Esophagus (tissue), 2 donors: ENCODE results near the gene PGAP3. TPM values are rescaled to one million over a fixed set of nuclear protein-coding genes. Genes with fewer than 3 reads are reported as not detected.
A peak's percentile ranks its signal among the peaks of the same experiment; 100 is the strongest.
"Not testable (repeated sequence)": the region's sequence is repeated elsewhere in the genome, so short reads cannot be mapped to it uniquely, and the experiment has no call there.

Experiments
- H3K27ac ChIP-seq, 2 donors: one replicate each; pipeline ENCODE4 v1.5.1; 2013; ENCODE audit warnings: low read depth in 2 of 2, mild to moderate bottlenecking in 2 of 2, inconsistent platforms in 1 of 2, low read length in 1 of 2, moderate library complexity in 1 of 2
- H3K27me3 ChIP-seq, 2 donors: one replicate each; pipeline ENCODE4 v1.6.1; 2013; ENCODE audit warnings: low read length in 2 of 2, control low read depth in 1 of 2, mild to moderate bottlenecking in 1 of 2; ENCODE audit not compliant: insufficient read depth in 2 of 2, control insufficient read depth in 1 of 2
- H3K36me3 ChIP-seq, 2 donors: one replicate each; pipeline ENCODE4 v1.6.1; 2013; ENCODE audit warnings: low read length in 1 of 2; ENCODE audit not compliant: control insufficient read depth in 2 of 2, insufficient read depth in 2 of 2
- H3K4me1 ChIP-seq, 2 donors: one replicate each; pipeline ENCODE4 v1.6.1; 2013; ENCODE audit warnings: low read length in 1 of 2; ENCODE audit not compliant: control insufficient read depth in 2 of 2, insufficient read depth in 2 of 2
- H3K4me3 ChIP-seq, 2 donors: one replicate each; pipeline ENCODE4 v1.5.1; 2013; ENCODE audit warnings: low read length in 2 of 2, mild to moderate bottlenecking in 2 of 2, low read depth in 1 of 2, moderate library complexity in 1 of 2
- H3K9me3 ChIP-seq, 2 donors: one replicate each; pipeline ENCODE4 v1.6.1; 2013; ENCODE audit warnings: mild to moderate bottlenecking in 2 of 2, low read depth in 1 of 2, low read length in 1 of 2, moderate library complexity in 1 of 2; ENCODE audit not compliant: control insufficient read depth in 2 of 2, insufficient read depth in 1 of 2
- WGBS, 2 donors: extraction: QIAGEN DNeasy Blood & Tissue Kit; methylation state at CpG; one replicate each; pipeline ENCODE4 v1.1.7; 2013; 5-methylcytosine and 5-hydroxymethylcytosine counted together
- polyA plus RNA-seq, 2 donors: library from polyadenylated mRNA; stranded (reverse); fragments of 200-250 nt; gene quantifications; one replicate each; pipeline ENCODE4 v1.2.3, GENCODE V29; 2013
- donor health status: healthy with polysubstance abuse.
- donor health status: Bipolar disorder and iron deficiency.

The PGAP3 gene
- polyA plus RNA-seq, 2 donors: 28.8 to 40.0 TPM

DNA sequence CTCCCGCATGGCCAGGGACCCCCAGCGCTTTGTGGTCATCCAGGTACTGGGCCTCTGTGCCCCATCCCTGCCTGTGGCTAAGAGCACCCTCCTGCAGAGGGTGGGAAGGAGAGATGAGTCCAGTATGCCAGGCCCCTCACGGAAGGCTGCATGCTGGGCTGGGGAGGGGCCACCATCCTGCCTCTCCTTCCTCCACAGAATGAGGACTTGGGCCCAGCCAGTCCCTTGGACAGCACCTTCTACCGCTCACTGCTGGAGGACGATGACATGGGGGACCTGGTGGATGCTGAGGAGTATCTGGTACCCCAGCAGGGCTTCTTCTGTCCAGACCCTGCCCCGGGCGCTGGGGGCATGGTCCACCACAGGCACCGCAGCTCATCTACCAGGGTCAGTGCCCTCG, 38.8 kb upstream of the PGAP3 start:
- peaks cover 6 to 40% of the 10 kb centered on the region in 2 donors for H3K36me3 ChIP-seq
- no peaks in the 10 kb centered on the region for H3K9me3 ChIP-seq
- no peaks in the 10 kb centered on the region for H3K27me3 ChIP-seq
- peaks cover 5 to 8% of the 10 kb centered on the region in 2 donors for H3K4me1 ChIP-seq
- no peak overlapping the region for H3K4me3 ChIP-seq
- 90 to 96% methylated on average over 9 of the region's 9 CpGs for WGBS, 2 donors
- no peak overlapping the region for H3K27ac ChIP-seq

DNA sequence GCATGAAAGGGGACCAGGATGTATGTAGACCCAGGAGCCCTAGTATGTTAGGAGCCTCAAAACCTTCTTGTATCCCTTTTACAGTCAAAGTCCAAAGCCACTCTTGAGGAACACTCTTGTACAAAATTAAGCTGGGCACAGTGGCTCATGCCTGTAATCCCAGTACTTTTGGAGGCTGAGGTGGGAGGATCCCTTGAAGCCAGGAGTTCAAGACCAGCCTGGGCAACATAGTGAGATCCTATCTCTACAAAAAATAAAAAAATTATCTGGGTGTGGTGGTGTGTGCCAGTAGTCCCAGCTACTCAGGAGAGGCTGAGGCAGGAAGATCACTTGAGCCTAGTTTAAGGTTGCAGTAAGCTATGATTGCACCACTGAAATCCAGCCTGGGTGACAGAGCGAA, 38.1 kb upstream of the PGAP3 start:
- not testable (repeated sequence) for H3K9me3 ChIP-seq, H3K27ac ChIP-seq, H3K4me1 ChIP-seq, H3K4me3 ChIP-seq, H3K27me3 ChIP-seq
- H3K36me3 ChIP-seq: peaks cover 6 to 43% of the 10 kb centered on the region in 2 donors
- 100% methylated on average over 1 of the region's 1 CpG for WGBS, 2 donors

DNA sequence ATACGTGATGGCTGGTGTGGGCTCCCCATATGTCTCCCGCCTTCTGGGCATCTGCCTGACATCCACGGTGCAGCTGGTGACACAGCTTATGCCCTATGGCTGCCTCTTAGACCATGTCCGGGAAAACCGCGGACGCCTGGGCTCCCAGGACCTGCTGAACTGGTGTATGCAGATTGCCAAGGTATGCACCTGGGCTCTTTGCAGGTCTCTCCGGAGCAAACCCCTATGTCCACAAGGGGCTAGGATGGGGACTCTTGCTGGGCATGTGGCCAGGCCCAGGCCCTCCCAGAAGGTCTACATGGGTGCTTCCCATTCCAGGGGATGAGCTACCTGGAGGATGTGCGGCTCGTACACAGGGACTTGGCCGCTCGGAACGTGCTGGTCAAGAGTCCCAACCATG, 36.9 kb upstream of the PGAP3 start:
- no peak overlapping the region for H3K27ac ChIP-seq
- H3K36me3 ChIP-seq: peaks cover 6 to 50% of the 10 kb centered on the region in 2 donors
- no peak overlapping the region for H3K4me3 ChIP-seq
- H3K27me3 ChIP-seq: no peaks in the 10 kb centered on the region
- WGBS, 2 donors: 90 to 92% methylated on average over 13 of the region's 13 CpGs
- peaks cover 5 to 9% of the 10 kb centered on the region in 2 donors for H3K4me1 ChIP-seq
- no peaks in the 10 kb centered on the region for H3K9me3 ChIP-seq

DNA sequence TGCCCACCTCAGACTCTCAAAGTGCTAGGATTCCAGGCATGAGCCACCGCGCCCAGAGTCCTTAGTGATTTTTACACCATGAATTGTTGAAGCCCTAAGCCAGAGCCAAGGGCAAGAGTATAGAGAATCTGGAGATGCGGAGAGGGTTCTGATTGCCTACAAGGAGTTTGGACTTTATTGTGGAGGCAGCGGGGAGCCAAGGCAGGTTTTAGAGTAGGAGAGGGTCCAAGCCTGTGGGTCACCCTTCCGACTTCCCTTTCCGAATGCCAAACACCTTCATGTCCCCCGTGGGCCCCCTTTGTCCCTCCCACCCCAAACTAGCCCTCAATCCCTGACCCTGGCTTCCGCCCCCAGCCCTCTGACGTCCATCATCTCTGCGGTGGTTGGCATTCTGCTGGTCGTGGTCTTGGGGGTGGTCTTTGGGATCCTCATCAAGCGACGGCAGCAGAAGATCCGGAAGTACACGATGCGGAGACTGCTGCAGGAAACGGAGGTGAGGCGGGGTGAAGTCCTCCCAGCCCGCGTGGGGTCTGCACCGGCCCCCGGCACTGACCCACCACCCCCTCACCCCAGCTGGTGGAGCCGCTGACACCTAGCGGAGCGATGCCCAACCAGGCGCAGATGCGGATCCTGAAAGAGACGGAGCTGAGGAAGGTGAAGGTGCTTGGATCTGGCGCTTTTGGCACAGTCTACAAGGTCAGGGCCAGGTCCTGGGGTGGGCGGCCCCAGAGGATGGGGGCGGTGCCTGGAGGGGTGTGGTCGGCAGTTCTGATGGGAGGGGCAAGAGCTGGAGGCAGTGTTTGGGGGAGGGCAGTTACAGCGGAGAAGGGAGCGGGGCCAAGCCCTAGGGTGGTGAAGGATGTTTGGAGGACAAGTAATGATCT, 35.4 kb upstream of the PGAP3 start:
- Histone ChIP-seq H3K4me1 (peaks cover 0 to 10% of the 10 kb centered on the region in 2 donors), H3K4me3 (no peak overlapping the region), H3K27ac (peak overlapping the region in 1 of 2 donors; percentile 36), H3K27me3 (no peaks in the 10 kb centered on the region), H3K36me3 (peaks cover 6 to 50% of the 10 kb centered on the region in 2 donors), H3K9me3 (no peaks in the 10 kb centered on the region)
- WGBS, 2 donors: 77 to 82% methylated on average over 34 of the region's 34 CpGs

DNA sequence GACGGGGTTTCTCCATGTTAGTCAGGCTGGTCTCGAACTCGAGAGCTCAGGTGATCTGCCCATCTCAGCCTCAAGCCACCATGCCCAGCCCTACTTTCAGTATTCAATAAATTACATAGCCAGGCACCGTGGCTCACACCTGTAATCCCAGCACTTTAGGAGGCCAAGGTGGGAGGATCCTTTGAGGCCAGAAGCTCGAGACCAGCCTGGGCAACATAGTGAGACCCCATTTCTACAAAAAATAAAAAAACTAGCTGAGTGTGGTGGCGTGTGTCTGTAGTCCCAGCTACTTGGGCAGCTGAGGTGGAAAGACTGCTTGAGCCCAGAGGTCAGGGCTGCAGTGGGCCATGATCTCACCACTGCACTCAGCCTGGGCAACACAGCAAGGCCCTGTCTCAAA, 34.2 kb upstream of the PGAP3 start:
- Histone ChIP-seq H3K36me3 (peaks cover 9 to 43% of the 10 kb centered on the region in 2 donors), H3K27ac (no peak overlapping the region), H3K9me3 (no peaks in the 10 kb centered on the region), H3K27me3 (no peaks in the 10 kb centered on the region), H3K4me3 (no peak overlapping the region), H3K4me1 (peaks cover 2 to 9% of the 10 kb centered on the region in 2 donors)
- WGBS, 2 donors: 88 to 91% methylated on average over 6 of the region's 6 CpGs

DNA sequence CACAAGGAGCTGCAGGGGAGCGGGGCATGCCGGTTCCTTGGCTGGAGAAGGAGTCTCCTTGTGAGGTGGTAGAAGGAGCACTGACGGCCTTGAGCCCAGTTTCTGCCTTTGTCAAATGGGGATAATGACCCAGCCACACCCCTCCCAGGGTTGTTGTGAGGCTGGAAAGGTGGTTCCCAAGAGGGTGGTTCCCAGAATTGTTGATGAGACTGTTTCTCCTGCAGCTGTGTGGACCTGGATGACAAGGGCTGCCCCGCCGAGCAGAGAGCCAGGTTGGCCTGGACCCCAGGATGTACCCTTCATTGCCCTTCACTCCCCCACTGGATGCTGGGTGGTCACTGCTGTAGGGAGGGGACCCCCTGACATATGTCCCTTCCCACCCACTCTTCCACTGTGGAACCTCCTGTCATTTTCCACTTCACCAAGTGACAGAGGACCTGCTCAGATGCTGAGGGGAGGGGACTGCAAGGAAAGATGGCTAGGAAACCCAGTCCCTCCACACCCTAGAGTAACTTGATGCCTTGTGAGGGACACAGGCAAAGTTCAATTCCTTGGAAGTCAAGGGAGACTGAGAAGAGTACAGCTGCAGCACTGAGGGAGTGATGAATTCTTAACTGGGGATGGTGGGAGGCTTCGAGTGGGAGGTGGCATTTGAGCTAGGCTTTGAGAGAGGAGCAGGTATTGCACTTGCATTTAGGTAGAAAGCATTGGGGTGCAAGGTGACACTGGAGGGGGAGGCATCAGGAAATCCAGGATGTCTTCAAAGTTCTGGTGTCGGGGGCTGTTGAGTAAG, 31.9 kb upstream of the PGAP3 start:
- Histone ChIP-seq H3K4me1 (peaks cover 9 to 18% of the 10 kb centered on the region in 2 donors), H3K27me3 (no peaks in the 10 kb centered on the region), H3K36me3 (peaks cover 10 to 38% of the 10 kb centered on the region in 2 donors), H3K9me3 (no peaks in the 10 kb centered on the region), H3K27ac (peak overlapping the region; percentile 32 to 35), H3K4me3 (no peak overlapping the region)
- 77 to 86% methylated on average over 7 of the region's 7 CpGs for WGBS, 2 donors

DNA sequence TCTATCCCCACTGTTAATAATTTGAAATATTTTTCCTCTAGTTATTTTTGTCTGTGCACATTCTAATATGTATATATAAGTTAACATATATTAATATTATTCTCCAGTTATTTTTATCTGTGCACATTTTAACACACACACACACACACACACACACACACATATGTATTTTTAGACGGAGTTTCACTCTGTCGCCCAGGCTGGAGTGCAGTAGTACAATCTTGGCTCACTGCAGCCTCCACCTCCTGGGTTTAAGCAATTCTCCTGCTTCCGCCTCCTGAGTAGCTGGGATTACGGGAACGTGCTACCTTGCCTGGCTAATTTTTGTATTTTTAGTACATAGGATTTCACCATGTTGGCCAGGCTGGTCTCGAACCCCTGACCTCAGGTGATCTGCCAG, 29.8 kb upstream of the PGAP3 start:
- H3K4me1 ChIP-seq: peaks cover 9 to 13% of the 10 kb centered on the region in 2 donors
- no peak overlapping the region for H3K27ac ChIP-seq
- peaks cover 10 to 34% of the 10 kb centered on the region in 2 donors for H3K36me3 ChIP-seq
- no peaks in the 10 kb centered on the region for H3K27me3 ChIP-seq
- no peaks in the 10 kb centered on the region for H3K9me3 ChIP-seq
- no peak overlapping the region for H3K4me3 ChIP-seq
- WGBS, 2 donors: 80% methylated on average over 6 of the region's 6 CpGs

DNA sequence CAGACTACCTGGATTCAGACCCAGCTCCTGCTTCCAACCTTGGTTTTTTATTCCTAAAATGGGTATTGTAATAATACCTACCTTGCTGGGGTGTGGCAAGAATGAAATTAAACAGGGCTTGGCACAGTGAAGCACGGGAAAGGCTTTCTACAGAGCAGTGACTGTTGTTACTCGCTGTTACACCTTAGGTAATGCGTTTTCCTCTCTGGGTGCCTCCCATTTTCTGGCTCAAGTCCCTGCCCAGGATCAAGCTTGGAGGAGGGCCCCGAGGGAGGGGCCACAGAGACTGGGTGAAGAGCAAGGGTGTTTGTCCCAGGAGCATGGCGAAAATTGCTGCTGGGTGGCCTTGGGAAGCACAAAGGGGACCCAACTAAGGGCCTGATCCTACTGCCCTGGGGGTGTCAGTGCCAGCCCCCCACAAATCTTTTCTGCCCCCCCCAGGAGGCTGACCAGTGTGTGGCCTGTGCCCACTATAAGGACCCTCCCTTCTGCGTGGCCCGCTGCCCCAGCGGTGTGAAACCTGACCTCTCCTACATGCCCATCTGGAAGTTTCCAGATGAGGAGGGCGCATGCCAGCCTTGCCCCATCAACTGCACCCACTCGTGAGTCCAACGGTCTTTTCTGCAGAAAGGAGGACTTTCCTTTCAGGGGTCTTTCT, 29.2 kb upstream of the PGAP3 start:
- Histone ChIP-seq H3K36me3 (peaks cover 14 to 38% of the 10 kb centered on the region in 2 donors), H3K27ac (peak overlapping the region; percentile 95 to 96), H3K4me1 (peaks cover 9 to 13% of the 10 kb centered on the region in 2 donors), H3K27me3 (no peaks in the 10 kb centered on the region), H3K4me3 (no peak overlapping the region), H3K9me3 (no peaks in the 10 kb centered on the region)
- 66 to 71% methylated on average over 11 of the region's 11 CpGs for WGBS, 2 donors

DNA sequence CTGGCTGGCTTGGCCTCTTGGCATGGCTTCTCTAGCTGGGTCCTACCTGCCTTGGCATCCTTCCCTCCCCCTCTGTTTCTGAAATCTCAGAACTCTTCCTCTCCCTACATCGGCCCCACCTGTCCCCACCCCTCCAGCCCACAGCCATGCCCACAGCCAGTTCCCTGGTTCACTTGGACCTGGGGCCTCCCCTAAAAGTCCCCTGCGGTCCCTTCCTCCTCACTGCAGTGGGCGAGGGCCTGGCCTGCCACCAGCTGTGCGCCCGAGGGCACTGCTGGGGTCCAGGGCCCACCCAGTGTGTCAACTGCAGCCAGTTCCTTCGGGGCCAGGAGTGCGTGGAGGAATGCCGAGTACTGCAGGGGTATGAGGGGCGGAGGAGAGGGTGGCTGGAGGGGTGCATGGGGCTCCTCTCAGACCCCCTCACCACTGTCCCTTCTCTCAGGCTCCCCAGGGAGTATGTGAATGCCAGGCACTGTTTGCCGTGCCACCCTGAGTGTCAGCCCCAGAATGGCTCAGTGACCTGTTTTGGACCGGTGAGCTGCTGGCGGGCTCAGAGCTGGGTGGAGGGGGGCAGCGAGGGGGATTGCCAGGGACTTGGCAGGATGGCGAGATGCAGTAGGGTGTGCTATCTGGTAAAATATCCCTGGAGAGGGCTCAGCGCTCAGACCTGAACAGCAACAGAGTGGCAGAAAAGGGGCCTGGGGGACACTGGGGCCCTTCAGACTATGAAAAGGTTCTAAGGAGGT, 28.4 kb upstream of the PGAP3 start:
- H3K27ac ChIP-seq: peak overlapping the region; percentile 95 to 96
- H3K36me3 ChIP-seq: peaks cover 17 to 40% of the 10 kb centered on the region in 2 donors
- WGBS, 2 donors: 54 to 60% methylated on average over 15 of the region's 15 CpGs
- H3K27me3 ChIP-seq: no peaks in the 10 kb centered on the region
- no peak overlapping the region for H3K4me3 ChIP-seq
- H3K9me3 ChIP-seq: no peaks in the 10 kb centered on the region
- H3K4me1 ChIP-seq: peaks cover 9 to 13% of the 10 kb centered on the region in 2 donors
